IPS-NIHi7 (cell line): ENCODE data around the gene RIF1.
A peak's percentile ranks its signal among the peaks of the same experiment; 100 is the strongest.
"Not testable (repeated sequence)": the region's sequence is repeated elsewhere in the genome, so short reads cannot be mapped to it uniquely, and the experiment has no call there.

Experiments used
- DNase-seq: peaks from one replicate; pipeline ENCODE4 v3.0.0; 2012; ENCODE audit warnings: mixed read lengths; ENCODE audit errors: extremely low spot score

RIF1 gene

GRCh38 chr2:151409601-151410484, at the start of gene RIF1:
TSS of gene RIF1 (plus strand) at chr2:151409902. CDS start at chr2:151410424, 522 bp downstream.
- DNase-seq: peak; percentile 97

- no peak for DNase-seq
Measured at GRCh38 chr2:151361674-151362370, 47.9 kb upstream of the RIF1 start.

- no peak for DNase-seq
Measured at GRCh38 chr2:151363709-151364108, 46.0 kb upstream of the RIF1 start.

- no peak for DNase-seq
Measured at GRCh38 chr2:151367571-151367970, 42.1 kb upstream of the RIF1 start.

- no peak for DNase-seq
Measured at GRCh38 chr2:151374436-151374835, 35.3 kb upstream of the RIF1 start.

GRCh38 chr2:151379169-151379568, 30.5 kb upstream of the RIF1 start:
- no peak for DNase-seq

GRCh38 chr2:151380580-151381235, 29.0 kb upstream of the RIF1 start:
- DNase-seq: no peak

- no peak for DNase-seq
Measured at GRCh38 chr2:151381266-151381665, 28.4 kb upstream of the RIF1 start.

GRCh38 chr2:151388011-151388410, 21.7 kb upstream of the RIF1 start:
- no peak for DNase-seq

GRCh38 chr2:151391436-151391835, 18.3 kb upstream of the RIF1 start:
- no peak for DNase-seq

- no peak for DNase-seq
Measured at GRCh38 chr2:151394509-151394908, 15.2 kb upstream of the RIF1 start.

- DNase-seq: no peak
Measured at GRCh38 chr2:151395509-151396374, 14.0 kb upstream of the RIF1 start.

GRCh38 chr2:151399981-151400380, 9.7 kb upstream of the RIF1 start:
- DNase-seq: no peak

GRCh38 chr2:151401149-151401548, 8.6 kb upstream of the RIF1 start:
- DNase-seq: no peak

- no peak for DNase-seq
Measured at GRCh38 chr2:151403914-151404313, 5.8 kb upstream of the RIF1 start.

GRCh38 chr2:151405376-151405775, 4.3 kb upstream of the RIF1 start:
- DNase-seq: no peak

GRCh38 chr2:151407281-151407680, 2.4 kb upstream of the RIF1 start:
- DNase-seq: no peak

GRCh38 chr2:151408788-151409600, 708 bp upstream of the RIF1 start:
- peak; percentile 50 for DNase-seq

GRCh38 chr2:151410485-151410834, 758 bp downstream of the RIF1 start:
- DNase-seq: peak; percentile 38

GRCh38 chr2:151417650-151418049, 7.9 kb downstream of the RIF1 start:
- DNase-seq: no peak

- not testable (repeated sequence) for DNase-seq
Measured at GRCh38 chr2:151421681-151422080, 12.0 kb downstream of the RIF1 start.
